ENCODE data around the gene SYT17. TPM values are rescaled to one million over a fixed set of nuclear protein-coding genes. Genes with fewer than 3 reads are reported as not detected.

The SYT17 gene
- total RNA-seq, 1 donor from 2014 or later = 25.4 TPM

DNA sequence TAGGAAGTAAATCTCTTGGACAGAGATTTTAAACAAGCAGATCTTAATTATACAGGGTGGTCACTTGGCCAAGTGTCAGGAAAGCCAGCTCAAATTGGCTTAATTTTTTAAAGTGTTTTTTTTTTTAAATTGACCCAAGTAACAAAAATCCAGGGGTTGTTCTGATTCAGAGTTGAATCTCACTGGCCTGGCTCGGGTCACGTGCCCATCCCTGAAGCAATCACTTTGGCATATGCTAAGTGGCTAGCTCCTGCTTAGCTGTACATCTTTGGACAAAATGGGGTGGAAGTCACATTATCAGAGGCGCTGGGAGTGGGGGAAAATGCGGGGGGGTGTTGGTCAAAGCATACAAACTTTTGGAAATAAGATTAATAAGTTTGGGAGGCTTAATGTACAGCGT lies 141.1 kb downstream of the SYT17 start:
- CTCF ChIA-PET = no interaction called here
- no peaks in the 10 kb centered on the region for H3K4me1 Mint-ChIP-seq
- H3K27ac Mint-ChIP-seq = no peak overlapping the region
- no peak overlapping the region for H3K4me3 Mint-ChIP-seq
- intact Hi-C loops (cut with micrococcal nuclease) = no loop called here
- DNase-seq (no peak), ATAC-seq (ENCODE audit: low read depth) (no peak)
- no peaks in the 10 kb centered on the region for H3K36me3 Mint-ChIP-seq (ENCODE audit: low read depth)
- POLR2A ChIA-PET = no interaction called here
- TF ChIP-seq CTCF (IDR thresholded peaks at IDR 0.05) = no peak
- H3K9me3 Mint-ChIP-seq = no peaks in the 10 kb centered on the region
- H3K27me3 Mint-ChIP-seq = no peaks in the 10 kb centered on the region

DNA sequence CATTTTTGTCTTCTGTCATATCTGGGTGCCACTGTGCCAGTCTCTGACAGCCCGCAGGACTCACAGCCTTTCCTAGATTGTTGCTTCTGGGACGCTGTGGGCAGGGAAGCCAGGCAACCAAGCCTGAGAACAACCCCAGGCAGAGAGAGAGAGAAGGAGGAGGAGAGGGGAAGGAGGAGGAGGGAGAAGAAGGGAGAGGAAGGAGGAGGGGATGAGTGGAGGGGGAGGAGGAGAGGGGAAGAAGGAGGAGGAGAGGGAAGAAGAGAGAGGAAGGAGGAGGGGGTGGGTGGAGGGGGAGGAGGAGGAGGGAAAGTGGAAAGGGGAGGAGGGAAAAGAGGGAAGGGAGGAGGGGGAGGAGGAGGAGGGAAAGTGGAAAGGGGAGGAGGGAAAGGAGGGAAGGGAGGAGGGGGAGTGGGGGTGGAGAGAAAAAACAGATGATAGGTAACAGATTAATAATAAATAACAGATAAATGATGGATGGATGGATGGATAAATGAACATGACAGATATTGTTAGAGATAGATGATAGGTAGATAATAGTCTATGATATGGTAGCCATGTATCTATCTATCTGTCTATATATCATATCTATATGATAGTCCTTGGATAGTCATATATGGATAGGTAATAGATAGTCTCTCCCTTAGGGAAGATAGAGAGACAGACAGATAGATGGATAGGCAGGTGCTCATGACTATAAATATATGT lies 146.8 kb downstream of the SYT17 start:
- Mint-ChIP-seq H3K27ac (no peak overlapping the region), H3K27me3 (peaks cover 1% of the 10 kb centered on the region), H3K4me1 (no peaks in the 10 kb centered on the region), H3K36me3 (ENCODE audit: low read depth) (no peaks in the 10 kb centered on the region), H3K4me3 (no peak overlapping the region), H3K9me3 (no peaks in the 10 kb centered on the region)
- DNase-seq (no peak), ATAC-seq (ENCODE audit: low read depth) (no peak)
- CTCF ChIA-PET = no interaction called here
- POLR2A ChIA-PET = no interaction called here
- intact Hi-C loops (cut with micrococcal nuclease) = no loop called here
- TF ChIP-seq CTCF (IDR thresholded peaks at IDR 0.05) = no peak

GRCh38 chr16:19315889-19316433 lies 147.9 kb downstream of the SYT17 start:
- ChIA-PET CTCF (no interaction called here), POLR2A (no interaction called here)
- ATAC-seq (ENCODE audit: low read depth) = no peak
- Mint-ChIP-seq H3K36me3 (ENCODE audit: low read depth) (no peaks in the 10 kb centered on the region), H3K9me3 (no peaks in the 10 kb centered on the region), H3K27me3 (peaks cover 1% of the 10 kb centered on the region), H3K4me1 (no peaks in the 10 kb centered on the region), H3K4me3 (no peak overlapping the region), H3K27ac (no peak overlapping the region)
- TF ChIP-seq CTCF (IDR thresholded peaks at IDR 0.05) = no peak
- intact Hi-C loops (cut with micrococcal nuclease) = no loop called here
- no peak for DNase-seq

- POLR2A ChIA-PET = no interaction called here
- intact Hi-C loops (cut with micrococcal nuclease) = no loop called here
- no peaks in the 10 kb centered on the region for H3K4me1 Mint-ChIP-seq
- H3K4me3 Mint-ChIP-seq = no peak overlapping the region
- CTCF ChIA-PET = no interaction called here
- no peaks in the 10 kb centered on the region for H3K9me3 Mint-ChIP-seq
- H3K36me3 Mint-ChIP-seq (ENCODE audit: low read depth) = no peaks in the 10 kb centered on the region
- peaks cover 1% of the 10 kb centered on the region for H3K27me3 Mint-ChIP-seq
- ATAC-seq (ENCODE audit: low read depth) = no peak
- H3K27ac Mint-ChIP-seq = no peak overlapping the region
- DNase-seq = no peak
- no peak for TF ChIP-seq CTCF (IDR thresholded peaks at IDR 0.05)
These were observed 148.8 kb downstream of the SYT17 start for GRCh38 chr16:19316846-19317245.

Other genes with a start within 250 kb of the SYT17 start
- 188 and 215 TPM in 2 replicates for gene SMG1, start 241.8 kb upstream of the SYT17 start, total RNA-seq
- gene TMC7, start 184.3 kb upstream of the SYT17 start, total RNA-seq = not detected in 2 replicates
- 13.6 and 17.5 TPM in 2 replicates for gene COQ7, start 100.6 kb upstream of the SYT17 start, total RNA-seq
- gene ITPRIPL2, start 54.3 kb upstream of the SYT17 start, total RNA-seq = 7.4 and 8.3 TPM in 2 replicates
- gene CLEC19A, start 117.5 kb downstream of the SYT17 start, total RNA-seq = not detected in 2 replicates
- gene TMC5, start 249.6 kb downstream of the SYT17 start, total RNA-seq = 0.07 TPM in 1 of 2 replicates, not detected in the other